ENCODE results near the gene RPL15.
"Not testable (repeated sequence)": the region's sequence is repeated elsewhere in the genome, so short reads cannot be mapped to it uniquely, and the experiment has no call there.

- TF ChIP-seq CTCF (IDR thresholded peaks at IDR 0.05; ENCODE audit: low read depth, low read length); POLR2A (IDR thresholded peaks at IDR 0.05; ENCODE audit: extremely low read depth, insufficient read length); MAX (IDR thresholded peaks at IDR 0.05; ENCODE audit: low read depth, low read length); MYC (IDR thresholded peaks at IDR 0.05; ENCODE audit: low read depth, low read length): not testable (repeated sequence)
These were observed 46.3 kb upstream of the RPL15 start for GRCh38 chr3:23870663-23871043.
